Neuronal stem cell (in vitro differentiated cells): ENCODE data around the gene KRTAP5-2.
"Not testable (repeated sequence)": the region's sequence is repeated elsewhere in the genome, so short reads cannot be mapped to it uniquely, and the experiment has no call there.

Source experiments
- DNase-seq: peaks from one replicate; pipeline ENCODE4 v3.0.0-alpha.2; 2013; ENCODE audit warnings: low spot score
- H2AFZ ChIP-seq: one replicate; pipeline ENCODE4 v1.6.1; 2013; ENCODE audit warnings: mild to moderate bottlenecking, low read length, inconsistent platforms
- H2AK5ac ChIP-seq: 2 replicates; pipeline ENCODE4 v1.6.1; 2013; ENCODE audit warnings: low read depth, mild to moderate bottlenecking, inconsistent platforms, low read length, moderate library complexity, mixed read lengths
- H2BK120ac ChIP-seq: 2 replicates; pipeline ENCODE4 v1.6.1; 2013; ENCODE audit warnings: low read depth, mild to moderate bottlenecking, inconsistent platforms, low read length, moderate library complexity, mixed read lengths
- H2BK12ac ChIP-seq: one replicate; pipeline ENCODE4 v1.6.1; 2013; ENCODE audit warnings: low read length, inconsistent platforms
- H2BK15ac ChIP-seq: 2 replicates; pipeline ENCODE4 v1.6.1; 2013; ENCODE audit warnings: mild to moderate bottlenecking, low read length, inconsistent platforms, mixed read lengths
- H2BK5ac ChIP-seq: one replicate; pipeline ENCODE4 v1.6.1; 2013; ENCODE audit warnings: inconsistent platforms, mild to moderate bottlenecking, low read length, moderate library complexity
- H3K14ac ChIP-seq: one replicate; pipeline ENCODE4 v1.6.1; 2013; ENCODE audit warnings: low read length, inconsistent platforms
- H3K18ac ChIP-seq: 2 replicates; pipeline ENCODE4 v1.6.1; 2013; ENCODE audit warnings: low read length, inconsistent platforms
- H3K23ac ChIP-seq: 2 replicates; pipeline ENCODE4 v1.6.1; 2013; ENCODE audit warnings: low read depth, mild to moderate bottlenecking, mixed read lengths, low read length, inconsistent platforms; ENCODE audit not compliant: poor library complexity
- H3K27ac ChIP-seq: replicated peaks from 3 replicates; pipeline ENCODE4 v1.5.1; 2013; ENCODE audit warnings: low read length, inconsistent platforms
- H3K27me3 ChIP-seq, 3 experiments: 2 replicates each; pipeline ENCODE4 v1.6.1; 2013; ENCODE audit warnings: low read length in 3 of 3, mild to moderate bottlenecking in 2 of 3, inconsistent platforms in 1 of 3, low read depth in 1 of 3, mixed read lengths in 1 of 3, moderate library complexity in 1 of 3; ENCODE audit not compliant: control insufficient read depth in 3 of 3, insufficient read depth in 3 of 3
- H3K36me3 ChIP-seq, 2 donors: replicated peaks in 1 of 2; 2 replicates each; pipeline ENCODE4 v1.6.1; 2013; ENCODE audit warnings: low read length in 2 of 2; ENCODE audit not compliant: control insufficient read depth in 2 of 2, insufficient read depth in 2 of 2
- H3K4ac ChIP-seq: 2 replicates; pipeline ENCODE4 v1.6.1; 2013; ENCODE audit warnings: inconsistent platforms, mild to moderate bottlenecking, low read length, moderate library complexity
- H3K4me1 ChIP-seq, 2 donors: 1 replicate in 1 of 2; 2 replicates in 1 of 2; pipeline ENCODE4 v1.6.1; 2013; ENCODE audit warnings: low read length in 2 of 2, low read depth in 1 of 2; ENCODE audit not compliant: control insufficient read depth in 2 of 2, insufficient read depth in 1 of 2
- H3K4me2 ChIP-seq: one replicate; pipeline ENCODE4 v1.6.1; 2013; ENCODE audit warnings: mild to moderate bottlenecking, low read length, inconsistent platforms; ENCODE audit not compliant: insufficient read depth, poor library complexity, severe bottlenecking
- H3K4me3 ChIP-seq, 2 donors: 2 replicates each; pipeline ENCODE4 v1.5.1; 2013; ENCODE audit warnings: low read length in 2 of 2, mild to moderate bottlenecking in 2 of 2, inconsistent platforms in 1 of 2, moderate library complexity in 1 of 2
- H3K79me1 ChIP-seq: one replicate; pipeline ENCODE4 v1.6.1; 2013; ENCODE audit warnings: low read depth, mild to moderate bottlenecking, inconsistent platforms, low read length, moderate library complexity
- H3K9ac ChIP-seq: one replicate; pipeline ENCODE4 v1.6.1; 2013; ENCODE audit warnings: mild to moderate bottlenecking, low read depth, low read length, inconsistent platforms; ENCODE audit not compliant: poor library complexity
- H3K9me3 ChIP-seq, 2 donors: replicated peaks in 1 of 2; 2 replicates each; pipeline versions ENCODE3 to v1.6.1; 2013; ENCODE audit warnings: low read length in 2 of 2, mild to moderate bottlenecking in 2 of 2, inconsistent platforms in 1 of 2, low read depth in 1 of 2, mixed read lengths in 1 of 2, moderate library complexity in 1 of 2; ENCODE audit not compliant: control insufficient read depth in 2 of 2, insufficient read depth in 1 of 2
- H4K8ac ChIP-seq: one replicate; pipeline ENCODE4 v1.6.1; 2013; ENCODE audit warnings: low read depth, mild to moderate bottlenecking, inconsistent platforms, low read length, moderate library complexity
- H4K91ac ChIP-seq: one replicate; pipeline ENCODE4 v1.6.1; 2013; ENCODE audit warnings: low read length, low read depth, mild to moderate bottlenecking, inconsistent platforms; ENCODE audit not compliant: poor library complexity
- WGBS, 2 donors: extraction: QIAGEN DNeasy Blood & Tissue Kit; methylation state at CpG; one replicate each; pipeline ENCODE4 v1.1.7; 2013; ENCODE audit warnings: missing lambda C conversion rate in 2 of 2, mixed read lengths in 1 of 2; ENCODE audit not compliant: insufficient read length in 2 of 2, insufficient replicate concordance in 1 of 2; ENCODE audit errors: extremely low coverage in 2 of 2; 5-methylcytosine and 5-hydroxymethylcytosine counted together

The KRTAP5-2 gene

DNA sequence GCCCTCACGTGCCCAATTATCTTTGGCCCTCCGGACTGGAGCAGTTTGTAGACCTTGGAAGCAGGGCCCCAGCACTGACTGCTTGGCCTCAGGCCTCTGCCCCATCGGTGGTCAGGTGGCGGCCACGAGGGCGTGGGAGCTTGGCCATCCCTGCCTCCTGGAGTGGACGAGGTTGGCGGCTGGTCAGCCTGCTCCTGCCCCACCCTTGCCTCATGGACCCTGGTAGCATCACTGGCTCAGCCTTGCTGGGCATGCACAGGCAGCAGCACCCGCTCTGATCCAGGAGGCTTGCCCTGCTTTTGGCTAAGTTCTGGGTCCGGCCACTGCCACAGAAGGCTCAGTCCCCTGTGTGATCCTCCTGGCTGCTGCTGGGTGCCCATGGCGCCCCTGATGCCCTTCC, 6.1 kb upstream of the KRTAP5-2 start:
- peak overlapping the region; percentile 75 for H2BK15ac ChIP-seq
- H3K27ac ChIP-seq = no peak overlapping the region
- no peak overlapping the region for H2BK120ac ChIP-seq
- H2AK5ac ChIP-seq = peak overlapping the region; percentile 46
- H2BK5ac ChIP-seq = peak overlapping the region; percentile 53
- DNase-seq = no peak
- H2AFZ ChIP-seq = no peak overlapping the region
- no peak overlapping the region for H4K91ac ChIP-seq
- peak overlapping the region in 1 of 2 donors; percentile 17 for H3K4me3 ChIP-seq
- H3K36me3 ChIP-seq = no peaks in the 10 kb centered on the region
- WGBS, 2 donors = no CpG with 5 or more reads among the region's 11 CpGs
- peaks cover 0 to 6% of the 10 kb centered on the region in 2 donors for H3K4me1 ChIP-seq
- H3K18ac ChIP-seq = peak overlapping the region; percentile 38
- H3K23ac ChIP-seq = peak overlapping the region; percentile 73
- H3K9ac ChIP-seq = no peak overlapping the region
- peak overlapping the region; percentile 22 for H2BK12ac ChIP-seq
- no peaks in the 10 kb centered on the region for H3K79me1 ChIP-seq
- H3K9me3 ChIP-seq = no peaks in the 10 kb centered on the region
- H3K14ac ChIP-seq = peak overlapping the region; percentile 99
- H3K27me3 ChIP-seq = peaks cover 0 to 48% (median 0%) of the 10 kb centered on the region in 3 experiments
- no peak overlapping the region for H3K4me2 ChIP-seq
- no peak overlapping the region for H3K4ac ChIP-seq
- H4K8ac ChIP-seq = no peak overlapping the region

DNA sequence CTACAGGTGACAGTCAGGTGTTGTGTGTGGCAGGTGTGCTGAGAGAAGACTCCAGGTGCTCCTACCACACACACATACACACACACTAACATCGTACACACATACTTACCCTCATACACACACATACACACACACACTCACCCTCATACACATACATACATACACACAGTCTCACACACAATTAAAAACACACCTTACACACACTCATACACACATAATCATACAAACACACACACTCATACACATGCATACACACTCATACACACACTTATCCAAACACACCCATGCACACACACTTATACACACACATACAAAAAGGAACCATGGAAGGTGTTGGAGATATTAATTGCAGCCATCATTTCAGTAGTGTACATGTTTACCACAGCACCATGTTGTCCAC, 5.5 kb upstream of the KRTAP5-2 start:
- no peaks in the 10 kb centered on the region for H3K79me1 ChIP-seq

GRCh38 chr11:1601663-1602062, 3.6 kb upstream of the KRTAP5-2 start:
- no CpG with 5 or more reads among the region's 3 CpGs for WGBS, 2 donors
- DNase-seq, H4K91ac ChIP-seq, H2BK12ac ChIP-seq, H2BK15ac ChIP-seq, H3K79me1 ChIP-seq, H3K4me1 ChIP-seq, H3K18ac ChIP-seq, H2BK5ac ChIP-seq, H3K9ac ChIP-seq, H3K4ac ChIP-seq, H2AK5ac ChIP-seq, H3K14ac ChIP-seq, H4K8ac ChIP-seq, H3K4me3 ChIP-seq, H2AFZ ChIP-seq, H2BK120ac ChIP-seq, H3K23ac ChIP-seq, H3K9me3 ChIP-seq, H3K27ac ChIP-seq, H3K4me2 ChIP-seq, H3K36me3 ChIP-seq: not testable (repeated sequence)
- peaks cover 0 to 44% (median 3%) of the 10 kb centered on the region in 3 experiments for H3K27me3 ChIP-seq

More for the DNA sequence above, 5.5 kb upstream of the KRTAP5-2 start:
- peak overlapping the region; percentile 21 for H3K9ac ChIP-seq
- H3K4ac ChIP-seq = no peak overlapping the region
- H2AFZ ChIP-seq = no peak overlapping the region
- no peak overlapping the region for H2BK12ac ChIP-seq
- H2BK15ac ChIP-seq = no peak overlapping the region
- H3K4me1 ChIP-seq = peaks cover 0 to 6% of the 10 kb centered on the region in 2 donors
- H3K23ac ChIP-seq = peak overlapping the region; percentile 31
- no peak overlapping the region for H3K27ac ChIP-seq
- no peak overlapping the region for H3K4me2 ChIP-seq
- H3K27me3 ChIP-seq = peaks cover 0 to 48% (median 0%) of the 10 kb centered on the region in 3 experiments
- no peak overlapping the region for H3K14ac ChIP-seq
- H3K18ac ChIP-seq = peak overlapping the region; percentile 48
- DNase-seq = no peak
- no peaks in the 10 kb centered on the region for H3K36me3 ChIP-seq
- no peak overlapping the region for H2AK5ac ChIP-seq
- H4K91ac ChIP-seq = no peak overlapping the region
- H4K8ac ChIP-seq = no peak overlapping the region
- WGBS, 2 donors = 100% methylated on average over 1 of the region's 1 CpG; no CpG with 5 or more reads in 1 of the 2 donors
- H3K9me3 ChIP-seq = no peaks in the 10 kb centered on the region
- no peak overlapping the region for H2BK120ac ChIP-seq
- no peak overlapping the region for H2BK5ac ChIP-seq
- H3K4me3 ChIP-seq = no peak overlapping the region

DNA sequence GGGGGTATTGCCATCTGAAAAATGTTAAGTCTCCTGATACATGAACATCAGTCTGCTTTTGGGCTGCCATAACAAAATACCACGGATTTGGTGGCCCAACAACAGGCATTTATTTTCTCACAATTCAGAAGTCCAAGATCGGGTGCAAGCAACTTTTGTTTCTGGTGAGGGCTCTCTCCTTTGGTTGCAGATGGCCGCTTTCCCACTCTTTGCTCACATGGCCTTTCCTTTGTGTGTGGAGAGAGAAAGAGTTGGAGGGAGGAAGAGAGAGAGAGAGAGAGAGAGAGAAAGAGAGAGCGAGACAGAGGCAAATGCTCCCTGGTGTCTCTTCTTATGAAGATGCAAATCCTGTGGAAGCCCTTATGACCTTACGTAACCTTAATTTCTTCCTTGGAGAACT, 2.5 kb upstream of the KRTAP5-2 start:
- H2BK5ac ChIP-seq = no peak overlapping the region
- WGBS, 2 donors = no CpG with 5 or more reads among the region's 5 CpGs
- H3K27me3 ChIP-seq = peaks cover 0 to 38% (median 11%) of the 10 kb centered on the region in 3 experiments

More for the DNA sequence above, 2.5 kb upstream of the KRTAP5-2 start:
- no peak overlapping the region for H3K4me2 ChIP-seq
- no peak overlapping the region for H3K14ac ChIP-seq
- H3K23ac ChIP-seq = no peak overlapping the region
- no peak overlapping the region for H2AK5ac ChIP-seq
- H2BK12ac ChIP-seq = no peak overlapping the region
- H3K18ac ChIP-seq = no peak overlapping the region
- H3K4me1 ChIP-seq = no peaks in the 10 kb centered on the region
- H4K91ac ChIP-seq = no peak overlapping the region
- H2BK15ac ChIP-seq = no peak overlapping the region
- H3K4me3 ChIP-seq = no peak overlapping the region
- H2BK120ac ChIP-seq = no peak overlapping the region
- no peak for DNase-seq
- H4K8ac ChIP-seq = no peak overlapping the region
- H3K9me3 ChIP-seq = no peaks in the 10 kb centered on the region
- no peaks in the 10 kb centered on the region for H3K79me1 ChIP-seq
- H3K4ac ChIP-seq = no peak overlapping the region
- H3K9ac ChIP-seq = no peak overlapping the region
- H3K36me3 ChIP-seq = no peaks in the 10 kb centered on the region
- H2AFZ ChIP-seq = peak overlapping the region; percentile 22
- H3K27ac ChIP-seq = no peak overlapping the region
